ENCODE measurements around the gene LHX4.

LHX4 gene

DNA sequence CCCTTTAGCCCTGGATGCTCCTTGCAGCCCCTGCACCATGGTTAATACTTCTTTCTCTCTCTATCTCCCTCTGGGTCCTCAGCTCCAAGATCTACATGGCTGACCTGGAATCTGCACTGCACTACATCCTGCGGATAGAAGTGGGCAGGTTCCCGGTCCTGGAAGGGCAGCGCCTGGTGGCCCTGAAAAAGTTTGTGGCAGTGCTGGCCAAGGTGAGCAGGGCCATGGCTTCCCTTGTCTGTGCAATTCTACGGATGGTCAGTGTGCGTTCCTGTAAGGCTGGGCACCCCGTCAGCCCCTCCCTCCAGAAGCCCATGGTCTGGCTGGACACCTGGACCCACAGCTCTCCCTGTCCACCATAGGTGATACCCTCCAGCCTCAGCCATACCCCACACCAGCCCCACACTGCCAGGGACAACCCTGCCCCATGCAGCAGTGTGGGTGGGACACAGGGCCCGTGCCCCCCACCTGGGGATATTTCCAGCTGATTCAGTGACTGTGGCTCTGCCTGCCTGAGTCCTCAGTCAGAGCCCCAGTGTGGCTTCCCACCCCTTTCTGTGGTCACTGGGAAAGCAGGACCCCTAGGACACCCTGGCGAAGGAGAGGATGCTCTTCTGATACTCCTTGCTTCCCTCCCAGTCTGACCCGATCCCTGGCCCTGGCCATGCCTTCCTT, 44.0 kb upstream of the LHX4 start:
- Histone ChIP-seq H3K14ac (ENCODE audit: low read length in 2 of 2) (no peak overlapping the region), H3K23ac (ENCODE audit: low read length in 2 of 2) (no peak overlapping the region), H2BK15ac (ENCODE audit: low read depth, poor library complexity, severe bottlenecking) (no peak overlapping the region), H2BK120ac (ENCODE audit: low read depth, low read length) (no peak overlapping the region), H3K79me1 (replicated peaks; ENCODE audit: low read length, poor library complexity, severe bottlenecking) (peaks cover 7% of the 10 kb centered on the region), H3K9ac (ENCODE audit: low read length) (no peak overlapping the region), H2AK5ac (ENCODE audit: low read length, severe bottlenecking) (no peak overlapping the region), H3K27ac (ENCODE audit: low read length, poor library complexity, severe bottlenecking) (no peak overlapping the region), H2BK5ac (ENCODE audit: low read depth, low read length, poor library complexity, severe bottlenecking) (no peak overlapping the region), H3K4ac (ENCODE audit: low read depth in 1 of 2, low read length in 2 of 2) (no peak overlapping the region), H3K4me3 (ENCODE audit: insufficient read depth in 1 of 2, low read depth in 1 of 2, low read length in 2 of 2) (no peak overlapping the region), H3K36me3 (ENCODE audit: control insufficient read depth in 1 of 2, insufficient read depth in 2 of 2, low read depth in 1 of 2, low read length in 2 of 2) (peaks cover 79 to 91% of the 10 kb centered on the region in 2 experiments), H4K8ac (ENCODE audit: low read length) (no peak overlapping the region), H2AFZ (ENCODE audit: low read depth, low read length) (no peak overlapping the region), H3K4me1 (ENCODE audit: control insufficient read depth, insufficient read depth, low read depth, low read length) (peaks cover 10% of the 10 kb centered on the region), H2BK12ac (ENCODE audit: low read length in 2 of 2) (no peak overlapping the region), H4K91ac (ENCODE audit: low read length) (no peak overlapping the region), H3K4me2 (ENCODE audit: low read length, poor library complexity, severe bottlenecking) (no peak overlapping the region), H3K27me3 (ENCODE audit: control insufficient read depth in 1 of 2, insufficient read depth in 1 of 2, low read length in 2 of 2) (no peaks in the 10 kb centered on the region), H3K18ac (ENCODE audit: low read depth in 1 of 2, low read length in 2 of 2) (no peak overlapping the region), H3K9me3 (ENCODE audit: control insufficient read depth, low read length) (no peaks in the 10 kb centered on the region)
- DNase-seq: no peak
- WGBS: over 99% methylated on average over 8 of the region's 9 CpGs

DNA sequence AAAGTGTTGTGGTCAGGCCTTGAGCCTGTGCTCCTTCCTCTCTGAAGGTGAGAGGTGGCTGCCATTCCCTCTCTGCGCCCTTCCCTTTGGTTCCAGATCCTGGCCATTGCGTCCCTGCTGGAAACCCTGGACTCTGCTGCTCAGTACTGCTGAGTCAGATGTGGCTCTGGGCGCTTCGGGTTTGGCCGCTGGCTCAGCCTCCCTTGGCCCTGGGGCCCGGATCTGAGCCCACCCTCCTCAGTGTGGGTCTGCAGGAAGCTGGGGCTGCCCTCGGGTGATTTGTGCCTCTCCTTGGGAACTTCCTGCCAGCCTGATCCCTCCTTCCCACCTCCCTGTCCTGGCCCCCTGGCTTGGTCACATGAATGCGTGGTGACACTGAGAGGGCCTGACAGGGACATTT, 43.2 kb upstream of the LHX4 start:
- Histone ChIP-seq H3K4me3 (ENCODE audit: insufficient read depth in 1 of 2, low read depth in 1 of 2, low read length in 2 of 2) (no peak overlapping the region), H3K79me1 (replicated peaks; ENCODE audit: low read length, poor library complexity, severe bottlenecking) (peaks cover 12% of the 10 kb centered on the region), H2BK120ac (ENCODE audit: low read depth, low read length) (no peak overlapping the region), H3K14ac (ENCODE audit: low read length in 2 of 2) (no peak overlapping the region), H3K9ac (ENCODE audit: low read length) (no peak overlapping the region), H3K23ac (ENCODE audit: low read length in 2 of 2) (no peak overlapping the region), H3K27me3 (ENCODE audit: control insufficient read depth in 1 of 2, insufficient read depth in 1 of 2, low read length in 2 of 2) (no peaks in the 10 kb centered on the region), H3K36me3 (ENCODE audit: control insufficient read depth in 1 of 2, insufficient read depth in 2 of 2, low read depth in 1 of 2, low read length in 2 of 2) (peaks cover 84 to 91% of the 10 kb centered on the region in 2 experiments), H3K18ac (ENCODE audit: low read depth in 1 of 2, low read length in 2 of 2) (no peak overlapping the region), H3K4me1 (ENCODE audit: control insufficient read depth, insufficient read depth, low read depth, low read length) (peaks cover 10% of the 10 kb centered on the region), H3K4me2 (ENCODE audit: low read length, poor library complexity, severe bottlenecking) (no peak overlapping the region), H3K9me3 (ENCODE audit: control insufficient read depth, low read length) (no peaks in the 10 kb centered on the region), H2BK15ac (ENCODE audit: low read depth, poor library complexity, severe bottlenecking) (no peak overlapping the region), H2AFZ (ENCODE audit: low read depth, low read length) (no peak overlapping the region), H4K8ac (ENCODE audit: low read length) (no peak overlapping the region), H3K27ac (ENCODE audit: low read length, poor library complexity, severe bottlenecking) (no peak overlapping the region), H2BK12ac (ENCODE audit: low read length in 2 of 2) (no peak overlapping the region), H4K91ac (ENCODE audit: low read length) (no peak overlapping the region), H2BK5ac (ENCODE audit: low read depth, low read length, poor library complexity, severe bottlenecking) (no peak overlapping the region), H2AK5ac (ENCODE audit: low read length, severe bottlenecking) (no peak overlapping the region), H3K4ac (ENCODE audit: low read depth in 1 of 2, low read length in 2 of 2) (no peak overlapping the region)
- WGBS: 60% methylated on average over 8 of the region's 8 CpGs
- DNase-seq: peak; percentile 8

DNA sequence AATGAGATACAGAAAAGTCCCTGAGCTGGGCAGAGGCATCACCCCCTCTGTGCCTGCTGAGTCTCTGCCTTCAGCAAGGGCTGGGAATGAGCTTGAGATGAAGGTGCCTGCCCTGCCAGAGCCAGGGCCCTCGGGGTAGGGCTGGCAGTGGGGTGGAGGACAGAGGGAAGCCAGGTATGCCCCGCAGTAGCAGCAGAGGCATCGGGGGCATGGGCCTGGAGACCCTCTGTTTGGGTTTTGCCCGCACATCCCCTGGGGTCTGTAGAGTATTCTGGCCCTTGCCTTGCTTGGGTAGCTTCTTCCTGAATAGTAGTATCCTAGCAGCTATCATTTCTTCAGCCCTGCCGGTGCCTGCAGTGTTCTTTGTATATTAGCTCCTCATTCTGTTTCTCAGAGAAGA, 42.4 kb upstream of the LHX4 start:
- no peaks in the 10 kb centered on the region for H3K27me3 ChIP-seq (ENCODE audit: control insufficient read depth in 1 of 2, insufficient read depth in 1 of 2, low read length in 2 of 2)
- H2BK120ac ChIP-seq (ENCODE audit: low read depth, low read length): no peak overlapping the region
- H2BK5ac ChIP-seq (ENCODE audit: low read depth, low read length, poor library complexity, severe bottlenecking): no peak overlapping the region
- H3K4me1 ChIP-seq (ENCODE audit: control insufficient read depth, insufficient read depth, low read depth, low read length): peaks cover 10% of the 10 kb centered on the region
- no peak overlapping the region for H3K4ac ChIP-seq (ENCODE audit: low read depth in 1 of 2, low read length in 2 of 2)
- no peak overlapping the region for H2AK5ac ChIP-seq (ENCODE audit: low read length, severe bottlenecking)
- no peak overlapping the region for H2BK15ac ChIP-seq (ENCODE audit: low read depth, poor library complexity, severe bottlenecking)
- H3K4me3 ChIP-seq (ENCODE audit: insufficient read depth in 1 of 2, low read depth in 1 of 2, low read length in 2 of 2): no peak overlapping the region
- no peak overlapping the region for H4K8ac ChIP-seq (ENCODE audit: low read length)
- no peak overlapping the region for H3K23ac ChIP-seq (ENCODE audit: low read length in 2 of 2)
- no peak overlapping the region for H4K91ac ChIP-seq (ENCODE audit: low read length)
- H3K18ac ChIP-seq (ENCODE audit: low read depth in 1 of 2, low read length in 2 of 2): no peak overlapping the region
- H3K9ac ChIP-seq (ENCODE audit: low read length): no peak overlapping the region
- H3K14ac ChIP-seq (ENCODE audit: low read length in 2 of 2): no peak overlapping the region
- no peak overlapping the region for H2BK12ac ChIP-seq (ENCODE audit: low read length in 2 of 2)
- H3K9me3 ChIP-seq (ENCODE audit: control insufficient read depth, low read length): no peaks in the 10 kb centered on the region
- H2AFZ ChIP-seq (ENCODE audit: low read depth, low read length): no peak overlapping the region
- no peak overlapping the region for H3K4me2 ChIP-seq (ENCODE audit: low read length, poor library complexity, severe bottlenecking)
- H3K36me3 ChIP-seq (ENCODE audit: control insufficient read depth in 1 of 2, insufficient read depth in 2 of 2, low read depth in 1 of 2, low read length in 2 of 2): peaks cover 83 to 85% of the 10 kb centered on the region in 2 experiments
- DNase-seq: no peak
- 97% methylated on average over 5 of the region's 5 CpGs for WGBS
- no peak overlapping the region for H3K27ac ChIP-seq (ENCODE audit: low read length, poor library complexity, severe bottlenecking)
- H3K79me1 ChIP-seq (replicated peaks; ENCODE audit: low read length, poor library complexity, severe bottlenecking): peaks cover 14% of the 10 kb centered on the region

- Histone ChIP-seq H2BK120ac (ENCODE audit: low read depth, low read length) (no peak overlapping the region), H3K9ac (ENCODE audit: low read length) (no peak overlapping the region), H3K4me1 (ENCODE audit: control insufficient read depth, insufficient read depth, low read depth, low read length) (peaks cover 10% of the 10 kb centered on the region), H2BK12ac (ENCODE audit: low read length in 2 of 2) (no peak overlapping the region), H3K79me1 (replicated peaks; ENCODE audit: low read length, poor library complexity, severe bottlenecking) (peaks cover 14% of the 10 kb centered on the region), H4K91ac (ENCODE audit: low read length) (no peak overlapping the region), H3K9me3 (ENCODE audit: control insufficient read depth, low read length) (no peaks in the 10 kb centered on the region), H3K4me2 (ENCODE audit: low read length, poor library complexity, severe bottlenecking) (no peak overlapping the region), H3K36me3 (ENCODE audit: control insufficient read depth in 1 of 2, insufficient read depth in 2 of 2, low read depth in 1 of 2, low read length in 2 of 2) (peaks cover 83% of the 10 kb centered on the region in 2 experiments), H3K18ac (ENCODE audit: low read depth in 1 of 2, low read length in 2 of 2) (no peak overlapping the region), H2AFZ (ENCODE audit: low read depth, low read length) (no peak overlapping the region), H3K14ac (ENCODE audit: low read length in 2 of 2) (no peak overlapping the region), H3K23ac (ENCODE audit: low read length in 2 of 2) (no peak overlapping the region), H3K4me3 (ENCODE audit: insufficient read depth in 1 of 2, low read depth in 1 of 2, low read length in 2 of 2) (no peak overlapping the region), H4K8ac (ENCODE audit: low read length) (no peak overlapping the region), H3K27me3 (ENCODE audit: control insufficient read depth in 1 of 2, insufficient read depth in 1 of 2, low read length in 2 of 2) (no peaks in the 10 kb centered on the region), H3K4ac (ENCODE audit: low read depth in 1 of 2, low read length in 2 of 2) (no peak overlapping the region), H3K27ac (ENCODE audit: low read length, poor library complexity, severe bottlenecking) (no peak overlapping the region), H2AK5ac (ENCODE audit: low read length, severe bottlenecking) (no peak overlapping the region), H2BK5ac (ENCODE audit: low read depth, low read length, poor library complexity, severe bottlenecking) (no peak overlapping the region), H2BK15ac (ENCODE audit: low read depth, poor library complexity, severe bottlenecking) (no peak overlapping the region)
- peak; percentile 64 for DNase-seq
- 61% methylated on average over 7 of the region's 8 CpGs for WGBS
Measured at GRCh38 chr1:180188091-180188506, 42.0 kb upstream of the LHX4 start.
